Measurements from ENCODE around the gene ARFGAP3. TPM values are rescaled to one million over a fixed set of nuclear protein-coding genes. Genes with fewer than 3 reads are reported as not detected.

Gene ARFGAP3
- total RNA-seq, 2 donors from 2014 or later, result 20.5 to 36.9 TPM

DNA sequence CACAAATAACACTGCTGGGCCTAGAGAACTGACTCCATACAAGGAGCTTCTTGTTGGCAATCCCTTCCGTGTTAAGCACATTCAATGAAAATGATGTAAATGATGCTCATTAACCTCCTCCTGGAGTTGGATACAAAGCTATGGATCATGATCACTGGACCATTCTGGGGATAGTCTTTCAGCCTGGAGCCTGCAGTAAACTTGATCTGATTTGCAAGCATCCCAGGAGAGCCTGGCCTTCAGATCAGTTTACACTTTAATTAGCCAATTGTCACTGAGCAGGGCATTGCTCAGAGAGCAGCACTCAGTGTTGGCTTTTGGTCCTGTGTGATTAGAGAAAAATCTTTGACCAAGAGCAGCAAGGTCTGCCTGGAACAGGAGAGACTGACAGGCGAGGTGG lies 45.6 kb downstream of the ARFGAP3 start:
- no peaks in the 10 kb centered on the region for H3K9me3 ChIP-seq (ENCODE audit: control insufficient read depth, low read length)
- TF ChIP-seq, protein P1, sequence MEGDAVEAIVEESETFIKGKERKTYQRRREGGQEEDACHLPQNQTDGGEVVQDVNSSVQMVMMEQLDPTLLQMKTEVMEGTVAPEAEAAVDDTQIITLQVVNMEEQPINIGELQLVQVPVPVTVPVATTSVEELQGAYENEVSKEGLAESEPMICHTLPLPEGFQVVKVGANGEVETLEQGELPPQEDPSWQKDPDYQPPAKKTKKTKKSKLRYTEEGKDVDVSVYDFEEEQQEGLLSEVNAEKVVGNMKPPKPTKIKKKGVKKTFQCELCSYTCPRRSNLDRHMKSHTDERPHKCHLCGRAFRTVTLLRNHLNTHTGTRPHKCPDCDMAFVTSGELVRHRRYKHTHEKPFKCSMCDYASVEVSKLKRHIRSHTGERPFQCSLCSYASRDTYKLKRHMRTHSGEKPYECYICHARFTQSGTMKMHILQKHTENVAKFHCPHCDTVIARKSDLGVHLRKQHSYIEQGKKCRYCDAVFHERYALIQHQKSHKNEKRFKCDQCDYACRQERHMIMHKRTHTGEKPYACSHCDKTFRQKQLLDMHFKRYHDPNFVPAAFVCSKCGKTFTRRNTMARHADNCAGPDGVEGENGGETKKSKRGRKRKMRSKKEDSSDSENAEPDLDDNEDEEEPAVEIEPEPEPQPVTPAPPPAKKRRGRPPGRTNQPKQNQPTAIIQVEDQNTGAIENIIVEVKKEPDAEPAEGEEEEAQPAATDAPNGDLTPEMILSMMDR (conservative IDR thresholded peaks at IDR 0.05), result no peak
- H3K36me3 Mint-ChIP-seq (ENCODE audit: low read depth), result peaks cover 44% of the 10 kb centered on the region
- no peak overlapping the region for H3K4me3 ChIP-seq (ENCODE audit: low read length)
- no peak overlapping the region for H3K4me3 Mint-ChIP-seq
- no peaks in the 10 kb centered on the region for H3K4me1 ChIP-seq (ENCODE audit: control insufficient read depth, insufficient read depth, low read length)
- no peak overlapping the region for H3K27ac ChIP-seq (ENCODE audit: low read depth, low read length)
- peaks cover 66% of the 10 kb centered on the region for H3K36me3 ChIP-seq (ENCODE audit: control insufficient read depth, insufficient read depth, low read length)
- no peak for DNase-seq
- no peak overlapping the region for H3K27ac Mint-ChIP-seq
- H3K27me3 Mint-ChIP-seq (ENCODE audit: insufficient read depth), result no peaks in the 10 kb centered on the region
- no peaks in the 10 kb centered on the region for H3K4me1 Mint-ChIP-seq
- no peaks in the 10 kb centered on the region for H3K27me3 ChIP-seq (ENCODE audit: control insufficient read depth, insufficient read depth, low read length, poor library complexity, severe bottlenecking)
- H3K9me3 Mint-ChIP-seq, result no peaks in the 10 kb centered on the region
- no peak overlapping the region for H3K9ac ChIP-seq (ENCODE audit: extremely low read depth, low read length, poor library complexity, severe bottlenecking)
- 87 to 100% methylated on average over 2 of the region's 2 CpGs for WGBS, 2 experiments (ENCODE audit: insufficient coverage in 1 of 2, insufficient read length in 1 of 2)

DNA sequence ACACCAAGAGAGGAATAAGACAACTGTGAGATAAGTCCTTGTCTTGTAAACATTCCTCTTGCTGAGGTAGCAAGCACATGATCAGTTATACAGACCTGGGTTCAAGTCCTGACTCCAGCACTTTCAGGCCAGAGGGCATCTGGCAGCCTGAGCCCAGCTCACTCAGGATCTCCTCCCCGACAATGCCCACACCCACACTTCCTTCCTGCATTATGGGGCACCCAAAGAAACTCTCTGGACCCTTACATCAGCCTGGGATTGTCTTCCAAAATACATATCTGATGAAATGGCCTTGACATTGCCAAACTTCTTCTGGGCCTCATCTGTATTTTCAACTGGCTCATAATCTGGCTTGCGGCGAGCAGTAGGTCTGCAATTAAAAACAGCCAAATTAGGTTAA lies 48.6 kb downstream of the ARFGAP3 start:
- H3K9ac ChIP-seq (ENCODE audit: extremely low read depth, low read length, poor library complexity, severe bottlenecking), result no peak overlapping the region
- Mint-ChIP-seq H3K4me3 (no peak overlapping the region), H3K36me3 (ENCODE audit: low read depth) (peaks cover 57% of the 10 kb centered on the region), H3K9me3 (no peaks in the 10 kb centered on the region), H3K4me1 (no peaks in the 10 kb centered on the region), H3K27me3 (ENCODE audit: insufficient read depth) (no peaks in the 10 kb centered on the region), H3K27ac (no peak overlapping the region)
- no peak for DNase-seq
- no peaks in the 10 kb centered on the region for H3K9me3 ChIP-seq (ENCODE audit: control insufficient read depth, low read length)
- H3K4me1 ChIP-seq (ENCODE audit: control insufficient read depth, insufficient read depth, low read length), result no peaks in the 10 kb centered on the region
- no peak overlapping the region for H3K27ac ChIP-seq (ENCODE audit: low read depth, low read length)
- TF ChIP-seq, protein P1 (conservative IDR thresholded peaks at IDR 0.05), result no peak
- no peak overlapping the region for H3K4me3 ChIP-seq (ENCODE audit: low read length)
- peaks cover 54% of the 10 kb centered on the region for H3K36me3 ChIP-seq (ENCODE audit: control insufficient read depth, insufficient read depth, low read length)
- 92 to 100% methylated on average over 1 to 3 of the region's 3 CpGs for WGBS, 2 experiments (ENCODE audit: insufficient coverage in 1 of 2, insufficient read length in 1 of 2)
- H3K27me3 ChIP-seq (ENCODE audit: control insufficient read depth, insufficient read depth, low read length, poor library complexity, severe bottlenecking), result no peaks in the 10 kb centered on the region

- H3K27me3 ChIP-seq (ENCODE audit: control insufficient read depth, insufficient read depth, low read length, poor library complexity, severe bottlenecking), result no peaks in the 10 kb centered on the region
- H3K36me3 Mint-ChIP-seq (ENCODE audit: low read depth), result peaks cover 52% of the 10 kb centered on the region
- no peak overlapping the region for H3K27ac ChIP-seq (ENCODE audit: low read depth, low read length)
- TF ChIP-seq, protein P1 (conservative IDR thresholded peaks at IDR 0.05), result no peak
- no peaks in the 10 kb centered on the region for H3K4me1 Mint-ChIP-seq
- no peaks in the 10 kb centered on the region for H3K27me3 Mint-ChIP-seq (ENCODE audit: insufficient read depth)
- H3K36me3 ChIP-seq (ENCODE audit: control insufficient read depth, insufficient read depth, low read length), result peaks cover 63% of the 10 kb centered on the region
- H3K9ac ChIP-seq (ENCODE audit: extremely low read depth, low read length, poor library complexity, severe bottlenecking), result no peak overlapping the region
- H3K4me1 ChIP-seq (ENCODE audit: control insufficient read depth, insufficient read depth, low read length), result no peaks in the 10 kb centered on the region
- 88 to 91% methylated on average over 6 of the region's 6 CpGs for WGBS, 2 experiments (ENCODE audit: insufficient coverage in 1 of 2, insufficient read length in 1 of 2)
- H3K27ac Mint-ChIP-seq, result no peak overlapping the region
- no peak overlapping the region for H3K4me3 Mint-ChIP-seq
- no peak overlapping the region for H3K4me3 ChIP-seq (ENCODE audit: low read length)
- no peak for DNase-seq
- H3K9me3 Mint-ChIP-seq, result no peaks in the 10 kb centered on the region
- no peaks in the 10 kb centered on the region for H3K9me3 ChIP-seq (ENCODE audit: control insufficient read depth, low read length)
Observed at GRCh38 chr22:42807185-42807584, 49.9 kb downstream of the ARFGAP3 start.

All from endodermal cell (in vitro differentiated cells).